ENCODE measurements around the gene KCNQ5. TPM values are rescaled to one million over a fixed set of nuclear protein-coding genes. Genes with fewer than 3 reads are reported as not detected.

The KCNQ5 gene
- total and polyA plus RNA-seq, 2 of the 8 experiments (the other 6 are each of a cell fraction or from before 2014, with no cell fraction given) = 0.83 to 1.2 TPM

DNA sequence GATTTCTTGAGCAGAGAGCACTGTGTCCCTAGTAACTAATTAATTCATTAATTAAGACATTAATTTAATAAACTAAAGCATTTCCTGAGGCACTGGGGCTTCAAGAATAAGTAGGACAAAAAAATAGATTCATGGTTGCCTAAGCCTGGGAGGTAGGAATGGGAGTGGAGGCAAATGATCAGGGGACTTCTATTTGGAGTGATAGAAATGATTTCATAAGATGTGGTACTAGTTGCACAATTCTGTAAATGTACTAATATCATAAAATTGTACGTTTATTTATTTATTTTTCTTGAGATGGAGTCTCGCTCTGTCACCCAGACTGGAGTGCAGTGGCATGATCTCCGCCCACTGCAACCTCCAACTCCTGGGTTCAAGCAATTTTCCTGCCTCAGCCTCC is 316.2 kb downstream of the KCNQ5 start (continued):
- TF ChIP-seq JUN (IDR thresholded peaks at IDR 0.05; ENCODE audit: low read depth, low read length) (no peak), MAFK (IDR thresholded peaks at IDR 0.05; ENCODE audit: low read depth, low read length) (no peak), CBX5 (IDR thresholded peaks at IDR 0.05; ENCODE audit: low read depth, low read length) (no peak), EGR1 (IDR thresholded peaks at IDR 0.05; ENCODE audit: borderline replicate concordance, low read depth, low read length) (no peak), SP1 (IDR thresholded peaks at IDR 0.05; ENCODE audit: low read depth, low read length) (no peak), NRF1 (IDR thresholded peaks at IDR 0.05; ENCODE audit: low read depth, low read length) (no peak)
- TF ChIP-seq, protein P1, sequence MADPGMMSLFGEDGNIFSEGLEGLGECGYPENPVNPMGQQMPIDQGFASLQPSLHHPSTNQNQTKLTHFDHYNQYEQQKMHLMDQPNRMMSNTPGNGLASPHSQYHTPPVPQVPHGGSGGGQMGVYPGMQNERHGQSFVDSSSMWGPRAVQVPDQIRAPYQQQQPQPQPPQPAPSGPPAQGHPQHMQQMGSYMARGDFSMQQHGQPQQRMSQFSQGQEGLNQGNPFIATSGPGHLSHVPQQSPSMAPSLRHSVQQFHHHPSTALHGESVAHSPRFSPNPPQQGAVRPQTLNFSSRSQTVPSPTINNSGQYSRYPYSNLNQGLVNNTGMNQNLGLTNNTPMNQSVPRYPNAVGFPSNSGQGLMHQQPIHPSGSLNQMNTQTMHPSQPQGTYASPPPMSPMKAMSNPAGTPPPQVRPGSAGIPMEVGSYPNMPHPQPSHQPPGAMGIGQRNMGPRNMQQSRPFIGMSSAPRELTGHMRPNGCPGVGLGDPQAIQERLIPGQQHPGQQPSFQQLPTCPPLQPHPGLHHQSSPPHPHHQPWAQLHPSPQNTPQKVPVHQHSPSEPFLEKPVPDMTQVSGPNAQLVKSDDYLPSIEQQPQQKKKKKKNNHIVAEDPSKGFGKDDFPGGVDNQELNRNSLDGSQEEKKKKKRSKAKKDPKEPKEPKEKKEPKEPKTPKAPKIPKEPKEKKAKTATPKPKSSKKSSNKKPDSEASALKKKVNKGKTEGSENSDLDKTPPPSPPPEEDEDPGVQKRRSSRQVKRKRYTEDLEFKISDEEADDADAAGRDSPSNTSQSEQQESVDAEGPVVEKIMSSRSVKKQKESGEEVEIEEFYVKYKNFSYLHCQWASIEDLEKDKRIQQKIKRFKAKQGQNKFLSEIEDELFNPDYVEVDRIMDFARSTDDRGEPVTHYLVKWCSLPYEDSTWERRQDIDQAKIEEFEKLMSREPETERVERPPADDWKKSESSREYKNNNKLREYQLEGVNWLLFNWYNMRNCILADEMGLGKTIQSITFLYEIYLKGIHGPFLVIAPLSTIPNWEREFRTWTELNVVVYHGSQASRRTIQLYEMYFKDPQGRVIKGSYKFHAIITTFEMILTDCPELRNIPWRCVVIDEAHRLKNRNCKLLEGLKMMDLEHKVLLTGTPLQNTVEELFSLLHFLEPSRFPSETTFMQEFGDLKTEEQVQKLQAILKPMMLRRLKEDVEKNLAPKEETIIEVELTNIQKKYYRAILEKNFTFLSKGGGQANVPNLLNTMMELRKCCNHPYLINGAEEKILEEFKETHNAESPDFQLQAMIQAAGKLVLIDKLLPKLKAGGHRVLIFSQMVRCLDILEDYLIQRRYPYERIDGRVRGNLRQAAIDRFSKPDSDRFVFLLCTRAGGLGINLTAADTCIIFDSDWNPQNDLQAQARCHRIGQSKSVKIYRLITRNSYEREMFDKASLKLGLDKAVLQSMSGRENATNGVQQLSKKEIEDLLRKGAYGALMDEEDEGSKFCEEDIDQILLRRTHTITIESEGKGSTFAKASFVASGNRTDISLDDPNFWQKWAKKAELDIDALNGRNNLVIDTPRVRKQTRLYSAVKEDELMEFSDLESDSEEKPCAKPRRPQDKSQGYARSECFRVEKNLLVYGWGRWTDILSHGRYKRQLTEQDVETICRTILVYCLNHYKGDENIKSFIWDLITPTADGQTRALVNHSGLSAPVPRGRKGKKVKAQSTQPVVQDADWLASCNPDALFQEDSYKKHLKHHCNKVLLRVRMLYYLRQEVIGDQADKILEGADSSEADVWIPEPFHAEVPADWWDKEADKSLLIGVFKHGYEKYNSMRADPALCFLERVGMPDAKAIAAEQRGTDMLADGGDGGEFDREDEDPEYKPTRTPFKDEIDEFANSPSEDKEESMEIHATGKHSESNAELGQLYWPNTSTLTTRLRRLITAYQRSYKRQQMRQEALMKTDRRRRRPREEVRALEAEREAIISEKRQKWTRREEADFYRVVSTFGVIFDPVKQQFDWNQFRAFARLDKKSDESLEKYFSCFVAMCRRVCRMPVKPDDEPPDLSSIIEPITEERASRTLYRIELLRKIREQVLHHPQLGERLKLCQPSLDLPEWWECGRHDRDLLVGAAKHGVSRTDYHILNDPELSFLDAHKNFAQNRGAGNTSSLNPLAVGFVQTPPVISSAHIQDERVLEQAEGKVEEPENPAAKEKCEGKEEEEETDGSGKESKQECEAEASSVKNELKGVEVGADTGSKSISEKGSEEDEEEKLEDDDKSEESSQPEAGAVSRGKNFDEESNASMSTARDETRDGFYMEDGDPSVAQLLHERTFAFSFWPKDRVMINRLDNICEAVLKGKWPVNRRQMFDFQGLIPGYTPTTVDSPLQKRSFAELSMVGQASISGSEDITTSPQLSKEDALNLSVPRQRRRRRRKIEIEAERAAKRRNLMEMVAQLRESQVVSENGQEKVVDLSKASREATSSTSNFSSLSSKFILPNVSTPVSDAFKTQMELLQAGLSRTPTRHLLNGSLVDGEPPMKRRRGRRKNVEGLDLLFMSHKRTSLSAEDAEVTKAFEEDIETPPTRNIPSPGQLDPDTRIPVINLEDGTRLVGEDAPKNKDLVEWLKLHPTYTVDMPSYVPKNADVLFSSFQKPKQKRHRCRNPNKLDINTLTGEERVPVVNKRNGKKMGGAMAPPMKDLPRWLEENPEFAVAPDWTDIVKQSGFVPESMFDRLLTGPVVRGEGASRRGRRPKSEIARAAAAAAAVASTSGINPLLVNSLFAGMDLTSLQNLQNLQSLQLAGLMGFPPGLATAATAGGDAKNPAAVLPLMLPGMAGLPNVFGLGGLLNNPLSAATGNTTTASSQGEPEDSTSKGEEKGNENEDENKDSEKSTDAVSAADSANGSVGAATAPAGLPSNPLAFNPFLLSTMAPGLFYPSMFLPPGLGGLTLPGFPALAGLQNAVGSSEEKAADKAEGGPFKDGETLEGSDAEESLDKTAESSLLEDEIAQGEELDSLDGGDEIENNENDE (IDR thresholded peaks at IDR 0.05; ENCODE audit: insufficient replicate concordance, low read length) = no peak

Data from H1 (cell line).